Small intestine (tissue), 7 donors: ENCODE results near the gene CERS4. TPM values are rescaled to one million over a fixed set of nuclear protein-coding genes. Genes with fewer than 3 reads are reported as not detected.
"Not testable (repeated sequence)": the region's sequence is repeated elsewhere in the genome, so short reads cannot be mapped to it uniquely, and the experiment has no call there.

Experiments used
- DNase-seq, 2 donors: peaks; one replicate each; pipeline versions ENCODE4 v3.0.0 to v3.0.0-alpha.2; 2013
- FAIRE-seq: peaks from 2 replicates; lab custom pipeline; 2012; peaks lifted over from hg19 to GRCh38; lab: Jason Lieb, UNC
- H3K27ac ChIP-seq, 3 donors: one replicate each; pipeline ENCODE4 v1.5.1; 2013; ENCODE audit warnings: low read length in 2 of 3, mild to moderate bottlenecking in 2 of 3, control low read depth in 1 of 3, inconsistent platforms in 1 of 3, low read depth in 1 of 3, moderate library complexity in 1 of 3
- H3K27me3 ChIP-seq, 3 donors: one replicate each; pipeline ENCODE4 v1.6.1; 2013; ENCODE audit warnings: low read length in 3 of 3, inconsistent platforms in 1 of 3; ENCODE audit not compliant: control insufficient read depth in 3 of 3, insufficient read depth in 3 of 3
- H3K36me3 ChIP-seq, 3 donors: one replicate each; pipeline ENCODE4 v1.6.1; 2013; ENCODE audit warnings: low read length in 3 of 3, inconsistent platforms in 1 of 3, low read depth in 1 of 3, mild to moderate bottlenecking in 1 of 3, moderate library complexity in 1 of 3; ENCODE audit not compliant: control insufficient read depth in 3 of 3, insufficient read depth in 2 of 3
- H3K4me1 ChIP-seq, 3 donors: one replicate each; pipeline ENCODE4 v1.6.1; 2013; ENCODE audit warnings: low read length in 2 of 3, inconsistent platforms in 1 of 3, low read depth in 1 of 3, mild to moderate bottlenecking in 1 of 3, moderate library complexity in 1 of 3; ENCODE audit not compliant: control insufficient read depth in 3 of 3, insufficient read depth in 2 of 3
- H3K4me3 ChIP-seq, 3 donors: one replicate each; pipeline ENCODE4 v1.5.1; 2013; ENCODE audit warnings: low read length in 3 of 3, control low read depth in 1 of 3, inconsistent platforms in 1 of 3, low read depth in 1 of 3, mild to moderate bottlenecking in 1 of 3, moderate library complexity in 1 of 3
- H3K9me3 ChIP-seq, 2 donors: one replicate each; pipeline ENCODE4 v1.6.1; 2013; ENCODE audit warnings: low read depth in 1 of 2, low read length in 1 of 2; ENCODE audit not compliant: control insufficient read depth in 2 of 2, insufficient read depth in 1 of 2
- WGBS, 3 donors: extraction: QIAGEN DNeasy Blood & Tissue Kit; methylation state at CpG; one replicate each; pipeline ENCODE4 v1.1.7; 2013; 5-methylcytosine and 5-hydroxymethylcytosine counted together
- polyA plus RNA-seq, 4 donors: library from polyadenylated mRNA; stranded (reverse) in 3 of 4; unstranded in 1 of 4; fragments of 200-250 nt in 3 of 4; fragments of 120-200 nt in 1 of 4; gene quantifications; one replicate each; pipeline versions ENCODE4 v1.2.1 to v1.2.3, GENCODE V29; 2013
- donor health status: healthy with polysubstance abuse.
- donor health status: control.
- donor health status: control.
- donor health status: Bipolar disorder and iron deficiency.
- donor health status: healthy.

The CERS4 gene
- polyA plus RNA-seq, 4 donors = 0.89 to 127 (median 9.5) TPM

- peaks cover 0 to 13% (median 3%) of the 10 kb centered on the region in 3 donors for H3K4me1 ChIP-seq
- DNase-seq (no peak), FAIRE-seq (no peak)
- H3K27ac ChIP-seq = no peak overlapping the region
- no peaks in the 10 kb centered on the region for H3K27me3 ChIP-seq
- 66 to 84% (median 80%) methylated on average over 5 of the region's 5 CpGs for WGBS, 3 donors
- no peak overlapping the region for H3K4me3 ChIP-seq
- peaks cover 0 to 77% (median 0%) of the 10 kb centered on the region in 3 donors for H3K36me3 ChIP-seq
- H3K9me3 ChIP-seq = no peaks in the 10 kb centered on the region
Observed at GRCh38 chr19:8213827-8214672, 4.9 kb downstream of the CERS4 start.

- Histone ChIP-seq H3K4me3 (no peak overlapping the region), H3K27me3 (no peaks in the 10 kb centered on the region), H3K4me1 (peaks cover 0 to 13% (median 3%) of the 10 kb centered on the region in 3 donors), H3K9me3 (no peaks in the 10 kb centered on the region), H3K27ac (no peak overlapping the region), H3K36me3 (peaks cover 0 to 83% (median 0%) of the 10 kb centered on the region in 3 donors)
- FAIRE-seq (no peak), DNase-seq (no peak)
- WGBS, 3 donors = 35 to 49% (median 37%) methylated on average over 6 of the region's 6 CpGs
Observed at GRCh38 chr19:8214802-8215201, 5.6 kb downstream of the CERS4 start.

GRCh38 chr19:8215783-8216182 lies 6.6 kb downstream of the CERS4 start:
- Histone ChIP-seq H3K36me3 (peaks cover 0 to 85% (median 0%) of the 10 kb centered on the region in 3 donors), H3K9me3 (no peaks in the 10 kb centered on the region), H3K4me1 (peaks cover 0 to 7% (median 0%) of the 10 kb centered on the region in 3 donors), H3K4me3 (no peak overlapping the region), H3K27ac (no peak overlapping the region), H3K27me3 (no peaks in the 10 kb centered on the region)
- WGBS, 3 donors = 83 to 97% (median 90%) methylated on average over 4 of the region's 4 CpGs
- FAIRE-seq = no peak
- no peak for DNase-seq

GRCh38 chr19:8216357-8216756 lies 7.2 kb downstream of the CERS4 start:
- no peaks in the 10 kb centered on the region for H3K27me3 ChIP-seq
- H3K36me3 ChIP-seq = peaks cover 0 to 82% (median 0%) of the 10 kb centered on the region in 3 donors
- H3K9me3 ChIP-seq = no peaks in the 10 kb centered on the region
- no peak overlapping the region for H3K27ac ChIP-seq
- no peak for DNase-seq
- WGBS, 3 donors = 43 to 59% (median 58%) methylated on average over 2 of the region's 2 CpGs
- no peak overlapping the region for H3K4me3 ChIP-seq
- H3K4me1 ChIP-seq = peaks cover 0 to 3% (median 0%) of the 10 kb centered on the region in 3 donors
- FAIRE-seq = no peak

GRCh38 chr19:8218127-8218526 lies 9.0 kb downstream of the CERS4 start:
- 86 to 91% (median 90%) methylated on average over 7 of the region's 7 CpGs for WGBS, 3 donors
- not testable (repeated sequence) for H3K4me3 ChIP-seq, H3K9me3 ChIP-seq, H3K27ac ChIP-seq, DNase-seq, H3K27me3 ChIP-seq, FAIRE-seq, H3K4me1 ChIP-seq
- peaks cover 0 to 71% (median 0%) of the 10 kb centered on the region in 3 donors for H3K36me3 ChIP-seq

GRCh38 chr19:8220481-8220880 lies 11.3 kb downstream of the CERS4 start:
- peaks cover 0 to 59% (median 0%) of the 10 kb centered on the region in 3 donors for H3K36me3 ChIP-seq
- no peaks in the 10 kb centered on the region for H3K4me1 ChIP-seq
- DNase-seq (no peak), FAIRE-seq (no peak)
- H3K4me3 ChIP-seq = no peak overlapping the region
- no peak overlapping the region for H3K27ac ChIP-seq
- H3K27me3 ChIP-seq = no peaks in the 10 kb centered on the region
- 86 to 95% (median 92%) methylated on average over 11 of the region's 11 CpGs for WGBS, 3 donors
- H3K9me3 ChIP-seq = no peaks in the 10 kb centered on the region

- H3K36me3 ChIP-seq = peaks cover 0 to 59% (median 0%) of the 10 kb centered on the region in 3 donors
- WGBS, 3 donors = 80 to 88% (median 86%) methylated on average over 6 of the region's 6 CpGs
- H3K4me3 ChIP-seq = no peak overlapping the region
- DNase-seq (no peak), FAIRE-seq (no peak)
- H3K9me3 ChIP-seq = no peaks in the 10 kb centered on the region
- H3K27ac ChIP-seq = no peak overlapping the region
- no peaks in the 10 kb centered on the region for H3K4me1 ChIP-seq
- no peaks in the 10 kb centered on the region for H3K27me3 ChIP-seq
Observed at GRCh38 chr19:8221161-8221560, 12.0 kb downstream of the CERS4 start.

GRCh38 chr19:8223442-8223841 lies 14.3 kb downstream of the CERS4 start:
- peaks cover 0 to 62% (median 0%) of the 10 kb centered on the region in 3 donors for H3K36me3 ChIP-seq
- WGBS, 3 donors = 47 to 71% (median 49%) methylated on average over 7 of the region's 7 CpGs
- H3K27me3 ChIP-seq, H3K27ac ChIP-seq, FAIRE-seq, H3K4me1 ChIP-seq, H3K9me3 ChIP-seq, H3K4me3 ChIP-seq, DNase-seq: not testable (repeated sequence)
